ENCODE results near the gene CXCL12.

The CXCL12 gene

GRCh38 chr10:44333511-44333910, 51.4 kb downstream of the CXCL12 start:
- no peak for DNase-seq

- no peak for DNase-seq
Observed at GRCh38 chr10:44332465-44332864, 52.4 kb downstream of the CXCL12 start.

DNA sequence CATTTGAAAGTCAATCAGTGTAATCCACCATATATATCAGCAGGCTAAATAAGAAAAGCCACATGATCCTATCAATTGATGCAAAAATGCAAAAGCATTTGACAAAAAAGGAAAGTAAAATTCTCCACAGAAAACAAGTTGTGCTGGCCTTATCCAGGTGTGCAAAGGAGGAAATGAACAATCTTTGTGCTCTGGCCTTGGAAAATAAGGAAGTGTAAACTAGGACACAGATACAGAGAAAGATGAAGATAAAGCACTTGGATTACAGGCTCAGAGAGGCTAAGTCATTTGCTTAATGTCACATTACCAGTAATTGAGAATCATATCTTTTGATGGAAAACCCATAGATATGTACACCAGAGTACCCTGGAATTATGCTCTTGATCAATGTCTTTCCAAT, 54.5 kb downstream of the CXCL12 start:
- no peak for DNase-seq

DNA sequence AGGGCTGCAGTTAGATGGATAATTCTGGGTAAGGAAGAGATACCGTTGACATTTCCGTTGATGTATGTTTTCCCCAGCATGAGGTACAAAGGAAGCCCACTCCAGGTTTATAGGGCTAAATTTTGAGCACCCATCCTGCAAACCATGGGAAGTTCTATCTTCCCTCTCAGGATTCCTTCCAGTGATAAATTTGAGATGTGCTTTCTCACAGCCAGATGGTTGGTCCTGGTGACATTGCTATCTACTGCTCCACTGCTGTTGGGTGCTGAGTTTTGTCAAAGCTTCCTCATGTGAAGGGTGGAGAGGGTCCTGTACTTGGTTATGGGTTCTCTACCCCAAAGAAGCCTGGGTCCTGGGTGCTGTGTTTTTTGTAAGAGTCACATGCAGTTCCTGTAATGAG, 57.4 kb downstream of the CXCL12 start:
- no peak for DNase-seq

Data from activated T-cell treated with anti-CD3 and anti-CD28 coated beads, Interleukin-2, amount 50 U/mL, for 48 hours (primary cell).